Measurements from ENCODE around the gene SPATS2.
"Not testable (repeated sequence)": the region's sequence is repeated elsewhere in the genome, so short reads cannot be mapped to it uniquely, and the experiment has no call there.

The SPATS2 gene

GRCh38 chr12:49462083-49462744 is 95.0 kb downstream of the SPATS2 start:
- no peak for DNase-seq (ENCODE audit: low read depth in 3 of 3)

- no peak for DNase-seq (ENCODE audit: low read depth in 3 of 3)
Observed at GRCh38 chr12:49465132-49465531, 97.9 kb downstream of the SPATS2 start.

- DNase-seq (ENCODE audit: low read depth in 3 of 3), result no peak
Observed at GRCh38 chr12:49470986-49471385, 103.7 kb downstream of the SPATS2 start.

- DNase-seq (ENCODE audit: low read depth in 3 of 3), result no peak
Observed at GRCh38 chr12:49471557-49471956, 104.3 kb downstream of the SPATS2 start.

- DNase-seq (ENCODE audit: low read depth in 3 of 3), result no peak
Observed at GRCh38 chr12:49476091-49476490, 108.8 kb downstream of the SPATS2 start.

- DNase-seq (ENCODE audit: low read depth in 3 of 3), result no peak
Observed at GRCh38 chr12:49478949-49479664, 111.8 kb downstream of the SPATS2 start.

- DNase-seq (ENCODE audit: low read depth in 3 of 3), result no peak
Observed at GRCh38 chr12:49482095-49483051, 115.1 kb downstream of the SPATS2 start.

GRCh38 chr12:49483619-49484018 is 116.4 kb downstream of the SPATS2 start:
- DNase-seq (ENCODE audit: low read depth in 3 of 3), result no peak

GRCh38 chr12:49487605-49488004 is 120.3 kb downstream of the SPATS2 start:
- no peak for DNase-seq (ENCODE audit: low read depth in 3 of 3)

GRCh38 chr12:49489154-49489553 is 121.9 kb downstream of the SPATS2 start:
- DNase-seq (ENCODE audit: low read depth in 3 of 3), result no peak

GRCh38 chr12:49489720-49490119 is 122.5 kb downstream of the SPATS2 start:
- DNase-seq (ENCODE audit: low read depth in 3 of 3), result no peak

GRCh38 chr12:49491823-49492222 is 124.6 kb downstream of the SPATS2 start:
- no peak for DNase-seq (ENCODE audit: low read depth in 3 of 3)

- no peak for DNase-seq (ENCODE audit: low read depth in 3 of 3)
Observed at GRCh38 chr12:49493900-49494299, 126.6 kb downstream of the SPATS2 start.

- no peak for DNase-seq (ENCODE audit: low read depth in 3 of 3)
Observed at GRCh38 chr12:49496417-49497360, 129.4 kb downstream of the SPATS2 start.

GRCh38 chr12:49501895-49502294 is 134.6 kb downstream of the SPATS2 start:
- DNase-seq (ENCODE audit: low read depth in 3 of 3), result no peak

GRCh38 chr12:49502590-49502989 is 135.3 kb downstream of the SPATS2 start:
- no peak for DNase-seq (ENCODE audit: low read depth in 3 of 3)

GRCh38 chr12:49503674-49504180 is 136.5 kb downstream of the SPATS2 start:
- no peak for DNase-seq (ENCODE audit: low read depth in 3 of 3)

GRCh38 chr12:49505672-49506071 is 138.4 kb downstream of the SPATS2 start:
- no peak for DNase-seq (ENCODE audit: low read depth in 3 of 3)

- DNase-seq (ENCODE audit: low read depth in 3 of 3), result no peak
Observed at GRCh38 chr12:49507139-49507538, 139.9 kb downstream of the SPATS2 start.

- not testable (repeated sequence) for DNase-seq (ENCODE audit: low read depth in 3 of 3)
Observed at GRCh38 chr12:49509681-49510080, 142.4 kb downstream of the SPATS2 start.

- no peak for DNase-seq (ENCODE audit: low read depth in 3 of 3)
Observed at GRCh38 chr12:49511410-49511809, 144.1 kb downstream of the SPATS2 start.
